GM21367 (cell line): Measurements from ENCODE around the gene SUGP2.
"Not testable (repeated sequence)": the region's sequence is repeated elsewhere in the genome, so short reads cannot be mapped to it uniquely, and the experiment has no call there.

Experiments
- ATAC-seq: cut with Tn5 transposase; IDR thresholded peaks from one replicate; pipeline ENCODE4 v1.9.1; 2021; ENCODE audit not compliant: unreplicated experiment

The SUGP2 gene

DNA sequence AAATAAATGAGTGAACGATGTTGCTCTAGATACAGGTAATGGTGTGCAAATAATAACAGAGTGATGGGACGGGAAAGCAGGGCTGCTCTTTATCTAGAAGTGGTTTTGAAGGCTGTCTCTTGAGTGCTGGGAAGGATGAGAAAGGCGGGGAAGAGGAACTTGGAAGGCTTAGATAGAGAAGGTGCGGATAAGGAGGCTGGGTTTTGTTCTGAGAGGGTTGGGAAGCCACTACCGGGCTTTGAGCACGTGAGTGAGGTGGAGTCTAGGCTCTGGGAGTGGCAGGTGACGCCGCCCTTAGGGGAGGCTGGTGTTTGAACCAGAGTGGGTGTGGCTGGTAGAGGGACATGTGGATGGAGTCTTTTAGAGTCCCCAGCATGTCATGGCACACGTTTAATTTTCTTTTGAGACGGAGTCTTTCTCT is 897 bp upstream of the SUGP2 start:
- peak; percentile 42 for ATAC-seq

DNA sequence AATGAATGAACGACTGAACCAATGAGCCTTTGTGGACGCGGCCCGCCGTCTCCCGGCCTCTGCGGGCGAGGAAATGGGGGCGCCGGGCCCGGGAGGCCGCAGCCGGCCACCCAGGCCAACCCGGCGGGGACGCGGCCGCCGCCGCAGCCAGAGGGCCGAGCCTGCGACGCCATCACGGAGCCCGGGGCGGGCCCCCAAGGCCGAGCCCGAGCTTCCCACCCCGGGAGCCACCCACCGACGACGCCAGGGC is 216 bp downstream of the SUGP2 start:
- no peak for ATAC-seq

DNA sequence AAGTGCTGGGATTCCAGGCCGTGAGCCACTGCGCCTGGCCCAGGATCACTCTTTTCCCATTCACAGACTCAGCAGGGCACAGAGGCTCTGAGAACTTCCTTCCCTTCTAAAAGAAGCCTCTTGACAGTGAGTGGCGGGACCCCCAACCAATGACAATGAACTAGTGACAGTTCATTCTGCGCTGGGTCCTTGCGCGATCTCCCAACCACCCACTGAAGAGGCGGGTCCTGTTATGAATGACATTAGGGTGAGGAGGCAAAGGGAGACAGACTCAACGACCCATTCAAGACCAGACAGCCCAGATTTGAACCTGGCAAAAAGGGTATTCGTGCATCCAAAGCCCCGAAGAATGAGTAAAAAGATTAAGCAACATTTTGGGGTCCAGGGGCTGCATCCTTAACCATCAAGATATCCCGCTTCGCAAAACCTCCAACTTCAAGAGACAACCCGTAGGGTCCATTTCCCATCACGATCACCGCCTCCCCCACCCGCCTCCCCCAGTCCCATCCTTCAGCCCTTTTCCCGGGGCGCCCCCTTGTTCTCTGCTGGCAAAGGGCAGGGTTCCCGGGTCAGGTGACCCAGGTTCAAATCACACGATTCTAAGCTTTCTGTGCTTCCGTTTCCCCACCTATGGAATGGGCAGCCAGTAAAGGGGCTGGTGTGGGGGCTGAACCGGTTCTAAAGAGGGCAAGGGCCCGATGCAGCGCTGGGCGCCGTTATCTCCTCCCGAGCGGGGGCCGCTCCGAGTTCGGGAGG is 719 bp downstream of the SUGP2 start:
- ATAC-seq, result no peak

DNA sequence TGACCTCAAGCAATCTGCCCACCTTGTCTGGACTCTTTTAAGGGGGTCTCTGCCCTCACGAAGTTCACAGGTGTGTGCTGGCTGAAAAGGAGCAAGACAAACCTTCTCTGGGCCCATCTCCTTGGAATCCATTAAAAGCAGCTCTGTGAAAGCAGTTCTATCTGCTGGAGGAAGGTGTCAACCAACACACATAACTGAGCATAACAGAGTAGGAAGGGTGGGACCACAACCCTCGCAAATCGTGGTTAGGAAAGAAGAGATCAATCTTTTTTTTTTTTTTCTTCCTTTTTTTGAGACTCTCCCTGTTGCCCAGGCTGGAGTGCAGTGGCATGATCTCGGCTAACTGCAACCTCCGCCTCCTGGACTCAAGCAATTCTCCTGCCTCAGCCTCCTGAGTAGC is 1.4 kb downstream of the SUGP2 start:
- ATAC-seq, result no peak

DNA sequence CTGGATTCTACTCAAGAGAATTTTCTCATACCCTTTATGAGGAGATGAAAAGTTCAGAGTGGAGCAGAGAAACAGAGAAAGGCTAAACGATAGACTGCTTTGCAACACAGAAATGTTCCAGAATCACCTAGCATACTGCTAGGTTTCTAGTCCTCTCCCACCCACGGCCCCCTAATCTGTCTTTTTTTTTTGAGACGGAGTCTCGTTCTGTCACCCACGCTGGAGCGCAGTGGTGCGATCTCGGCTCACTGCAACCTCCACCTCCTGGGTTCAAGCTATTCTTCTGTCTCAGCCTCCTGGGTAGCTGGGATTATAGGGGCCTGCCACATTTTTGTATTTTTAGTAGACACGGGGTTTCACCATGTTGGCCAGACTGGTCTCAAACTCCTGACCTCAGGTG is 4.8 kb downstream of the SUGP2 start:
- no peak for ATAC-seq

DNA sequence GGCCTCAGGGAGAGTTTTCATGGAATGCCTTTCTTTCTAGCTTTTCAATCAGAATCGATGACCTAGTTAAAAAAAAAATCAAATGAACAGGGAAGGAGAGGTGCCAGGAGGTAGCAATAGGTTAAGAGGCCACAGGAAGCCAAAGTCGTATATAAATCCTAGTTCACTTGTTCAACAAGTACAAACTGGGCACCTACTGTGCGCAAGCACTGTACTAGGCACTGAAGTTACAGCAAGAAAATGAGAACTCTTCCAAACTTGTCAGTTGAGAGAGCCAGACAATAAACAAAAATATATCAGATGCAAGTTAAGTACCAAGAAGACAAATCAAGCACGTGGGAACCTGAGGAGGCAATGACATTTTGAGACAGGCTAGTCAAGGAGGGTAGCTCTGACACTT is 6.1 kb downstream of the SUGP2 start:
- no peak for ATAC-seq

DNA sequence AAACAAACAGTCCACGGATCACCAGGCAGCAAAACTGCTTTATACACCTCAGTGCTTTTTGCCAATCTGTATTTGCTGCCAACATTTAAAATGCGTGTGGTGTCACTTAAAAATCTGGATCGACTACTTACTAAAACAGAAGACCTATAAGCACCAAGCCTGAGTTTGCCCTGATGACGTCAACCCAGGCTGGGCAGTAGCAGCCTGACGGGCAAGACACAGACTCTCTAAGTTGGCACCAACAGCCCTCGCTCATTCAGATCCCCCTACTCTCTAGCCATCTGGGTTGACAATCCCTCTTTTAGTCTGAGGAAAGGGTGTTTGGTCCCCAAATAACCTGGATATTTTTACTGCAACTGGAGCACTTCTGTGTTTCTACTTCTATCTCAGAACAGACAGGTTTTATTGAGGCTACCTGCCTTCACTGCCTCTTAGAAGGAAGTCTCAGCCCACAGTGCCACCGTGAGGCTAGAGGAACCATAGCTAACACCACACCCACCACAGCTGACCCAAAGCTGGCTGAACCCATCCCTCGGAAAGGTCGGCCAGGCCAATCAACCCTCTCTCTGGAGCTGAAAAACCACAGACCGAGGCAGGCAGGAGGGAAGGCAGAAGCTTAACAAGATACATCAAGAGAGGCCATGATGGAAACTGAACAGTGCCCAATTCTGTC is 6.9 kb downstream of the SUGP2 start:
- ATAC-seq, result no peak

DNA sequence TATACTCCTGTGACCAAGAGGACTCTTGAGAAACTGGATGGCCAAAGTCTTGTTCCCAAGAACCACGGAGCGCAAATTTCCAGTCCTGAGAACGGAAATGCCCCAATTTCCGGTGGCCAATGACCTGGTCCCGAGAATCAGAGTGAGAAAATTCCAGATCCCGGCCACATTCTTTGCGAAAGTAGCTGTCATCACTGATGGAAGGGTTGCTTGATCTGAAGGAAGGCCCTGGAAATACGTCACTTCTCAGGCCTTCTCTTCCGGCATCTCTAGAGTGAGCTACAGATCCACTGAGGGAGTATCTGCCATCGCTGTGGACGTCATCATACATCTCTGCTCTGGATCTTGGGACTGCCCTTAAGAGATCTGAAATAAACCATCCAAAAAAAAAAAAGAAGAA is 7.5 kb downstream of the SUGP2 start:
- no peak for ATAC-seq

DNA sequence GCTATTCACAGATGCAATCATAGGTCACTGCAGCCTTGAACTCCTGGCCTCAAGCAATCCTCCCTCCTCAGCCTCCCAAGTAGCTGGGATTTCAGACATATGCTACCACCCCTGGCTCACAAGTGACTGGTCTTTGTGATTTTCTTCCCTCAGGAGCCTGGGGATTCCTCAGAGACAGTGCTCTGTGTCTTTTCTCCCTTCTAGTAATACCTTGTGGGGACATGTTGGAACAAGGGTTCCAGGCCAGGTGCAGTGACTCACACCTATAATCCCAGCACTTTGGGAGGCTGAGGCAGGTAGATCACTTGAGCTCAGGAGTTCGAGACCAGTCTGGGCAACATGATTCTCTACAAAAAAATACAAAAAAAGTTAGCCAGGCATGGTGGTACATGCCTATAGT is 9.9 kb downstream of the SUGP2 start:
- ATAC-seq, result not testable (repeated sequence)

DNA sequence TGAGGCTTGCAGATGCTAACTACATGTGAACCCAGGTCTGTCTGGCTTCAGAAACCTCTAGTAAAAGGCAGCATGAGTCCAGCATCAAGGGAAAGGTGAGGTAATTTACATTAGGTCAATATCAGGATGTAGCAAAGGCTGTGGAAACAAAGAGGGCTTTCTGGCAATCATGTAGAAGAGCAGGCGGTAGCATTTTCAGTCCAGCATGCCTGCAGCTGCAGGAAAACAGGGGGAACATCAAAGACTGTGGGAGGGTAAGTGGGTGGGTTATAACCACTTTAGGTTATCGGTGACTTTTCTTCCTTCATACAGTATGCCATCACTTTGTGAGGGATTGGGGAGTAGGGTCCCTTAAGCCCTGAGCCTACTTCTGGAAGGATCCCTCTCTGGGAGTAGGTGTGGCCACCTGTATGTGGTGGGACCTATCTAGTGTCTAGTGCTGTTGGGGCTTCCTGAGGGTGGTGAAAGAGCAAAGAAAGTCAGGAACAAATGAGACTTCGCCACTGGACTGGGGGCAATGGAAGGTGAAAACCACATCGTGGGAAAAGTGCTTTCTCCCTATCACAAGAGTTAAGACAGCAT is 10.8 kb downstream of the SUGP2 start:
- no peak for ATAC-seq

DNA sequence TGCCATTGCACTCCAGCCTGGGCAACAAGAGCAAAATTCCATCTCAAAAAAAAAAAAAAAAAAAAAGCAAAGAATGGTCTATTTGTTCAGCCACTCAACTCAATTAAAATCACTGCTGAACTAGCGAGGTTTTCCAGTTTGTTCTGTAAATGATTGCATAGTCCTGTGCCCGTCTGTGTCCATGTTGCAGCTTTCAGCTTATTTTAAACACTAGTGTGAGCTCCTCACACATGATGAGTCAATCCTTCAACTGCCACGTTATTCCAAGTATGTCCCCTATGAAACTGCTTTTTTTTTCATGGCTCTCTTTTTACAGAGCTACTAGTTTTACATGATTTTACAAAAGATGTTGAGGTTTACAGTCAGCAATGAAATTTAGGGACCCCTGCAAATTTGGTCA is 12.2 kb downstream of the SUGP2 start:
- no peak for ATAC-seq

DNA sequence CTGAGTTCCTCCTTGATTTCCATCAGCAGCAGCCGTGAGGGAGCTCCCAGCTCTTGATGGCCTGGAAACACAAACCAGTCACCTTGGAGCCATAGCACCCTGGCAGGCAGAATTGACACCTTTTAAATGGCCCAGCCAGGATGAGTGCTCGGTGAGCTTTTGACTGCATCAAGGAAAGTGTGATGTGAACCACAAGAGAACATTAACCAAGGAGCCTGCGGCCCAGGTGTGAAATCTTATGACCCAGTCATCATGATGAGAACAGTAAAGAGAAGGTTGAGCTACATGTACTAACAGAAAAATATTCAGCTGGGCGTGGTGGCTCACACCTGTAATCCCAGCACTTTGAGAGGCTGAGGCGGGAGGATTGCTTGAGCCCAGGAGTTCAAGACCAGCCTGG is 22.8 kb downstream of the SUGP2 start:
- no peak for ATAC-seq

DNA sequence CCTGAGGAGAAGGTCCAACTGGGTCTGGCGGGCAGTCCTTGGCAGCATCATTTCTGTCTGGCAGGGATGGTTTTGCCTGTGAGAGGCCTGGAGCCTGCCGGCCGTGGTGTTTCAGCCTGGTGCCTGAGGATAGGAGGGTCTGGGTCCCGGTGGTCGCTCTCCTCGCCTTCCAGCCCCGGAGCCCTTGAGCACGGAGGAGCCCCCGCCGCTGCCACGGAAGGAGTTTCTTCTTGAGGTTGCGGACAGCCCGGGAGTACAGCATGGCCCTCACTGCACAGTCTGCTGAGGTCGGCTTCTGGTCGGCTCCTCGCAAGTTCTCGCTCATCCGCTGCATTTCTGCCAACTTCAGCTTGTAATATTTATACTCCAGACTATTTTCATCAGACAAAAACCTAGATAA is 23.4 kb downstream of the SUGP2 start:
- no peak for ATAC-seq

DNA sequence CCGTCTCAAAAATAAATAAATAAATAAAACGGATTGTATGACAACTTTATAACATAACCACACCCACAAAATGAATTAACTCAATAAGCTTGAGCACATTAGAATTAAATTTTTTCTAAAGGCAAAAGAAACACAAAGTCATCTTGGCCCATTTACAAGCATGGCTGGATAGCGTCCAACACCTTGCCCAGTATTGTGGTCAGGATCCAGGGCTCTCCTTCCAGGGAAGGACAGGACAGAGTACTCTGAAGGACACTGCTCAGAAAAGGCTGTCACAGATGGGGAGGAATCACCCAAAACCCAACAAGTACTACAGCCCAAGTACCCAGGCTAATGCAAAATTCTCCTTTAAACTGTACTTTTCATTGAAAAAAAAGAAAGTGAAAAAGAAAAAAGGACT is 27.1 kb downstream of the SUGP2 start:
- ATAC-seq, result no peak

DNA sequence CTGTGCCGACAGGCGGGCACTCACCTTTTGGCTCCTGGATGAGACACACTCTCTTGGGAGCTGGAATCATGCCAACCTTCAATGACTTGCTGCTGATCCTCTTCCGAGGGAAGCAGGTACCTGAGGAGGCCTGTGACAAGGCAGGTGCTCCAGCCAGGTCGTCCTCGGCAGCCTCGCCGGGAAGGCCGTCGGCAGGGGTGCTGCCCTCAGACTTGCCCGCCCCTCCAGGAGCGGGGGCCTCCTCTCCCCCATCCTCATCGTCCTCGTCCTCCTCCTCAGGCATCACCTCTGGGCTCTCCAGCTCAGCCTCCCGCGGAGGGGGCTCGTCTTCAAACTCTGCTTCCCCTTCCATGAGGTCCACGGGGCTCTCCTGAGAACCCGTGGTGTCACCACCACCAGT is 29.2 kb downstream of the SUGP2 start:
- no peak for ATAC-seq

DNA sequence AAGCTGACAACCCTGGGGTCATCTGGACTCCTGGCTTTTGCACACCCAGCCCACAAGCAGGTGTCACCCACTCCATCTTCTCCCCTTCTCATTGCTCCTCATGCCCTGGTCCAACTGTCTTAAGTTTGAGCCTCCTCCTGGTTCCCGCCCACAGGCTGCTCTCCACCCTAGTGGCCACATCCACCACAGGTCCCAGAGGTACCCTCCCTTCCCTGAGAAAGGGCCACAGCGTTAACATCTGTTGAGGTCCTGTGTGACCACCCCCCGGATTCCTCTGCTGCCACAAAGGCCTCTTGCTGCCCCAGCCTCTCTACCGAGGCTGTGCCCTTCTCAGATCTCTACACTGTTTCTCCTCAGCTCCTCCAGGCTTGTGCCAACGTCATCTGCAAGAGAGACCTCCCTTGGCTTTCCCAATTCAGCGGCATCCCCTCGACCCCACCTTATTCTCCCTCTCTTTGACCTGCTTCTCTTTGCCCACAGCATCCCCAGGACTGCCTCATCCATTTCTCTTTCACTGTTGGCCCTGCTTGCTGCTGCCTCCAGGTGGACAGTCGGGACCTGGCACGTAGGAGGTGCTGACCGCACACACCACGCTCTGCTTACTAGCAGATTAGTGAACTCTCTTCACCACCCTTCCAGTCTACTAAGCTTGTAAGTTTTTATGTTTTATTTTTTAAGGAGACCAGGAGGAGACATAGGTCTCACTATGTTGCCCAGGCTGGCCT is 33.3 kb downstream of the SUGP2 start:
- no peak for ATAC-seq

DNA sequence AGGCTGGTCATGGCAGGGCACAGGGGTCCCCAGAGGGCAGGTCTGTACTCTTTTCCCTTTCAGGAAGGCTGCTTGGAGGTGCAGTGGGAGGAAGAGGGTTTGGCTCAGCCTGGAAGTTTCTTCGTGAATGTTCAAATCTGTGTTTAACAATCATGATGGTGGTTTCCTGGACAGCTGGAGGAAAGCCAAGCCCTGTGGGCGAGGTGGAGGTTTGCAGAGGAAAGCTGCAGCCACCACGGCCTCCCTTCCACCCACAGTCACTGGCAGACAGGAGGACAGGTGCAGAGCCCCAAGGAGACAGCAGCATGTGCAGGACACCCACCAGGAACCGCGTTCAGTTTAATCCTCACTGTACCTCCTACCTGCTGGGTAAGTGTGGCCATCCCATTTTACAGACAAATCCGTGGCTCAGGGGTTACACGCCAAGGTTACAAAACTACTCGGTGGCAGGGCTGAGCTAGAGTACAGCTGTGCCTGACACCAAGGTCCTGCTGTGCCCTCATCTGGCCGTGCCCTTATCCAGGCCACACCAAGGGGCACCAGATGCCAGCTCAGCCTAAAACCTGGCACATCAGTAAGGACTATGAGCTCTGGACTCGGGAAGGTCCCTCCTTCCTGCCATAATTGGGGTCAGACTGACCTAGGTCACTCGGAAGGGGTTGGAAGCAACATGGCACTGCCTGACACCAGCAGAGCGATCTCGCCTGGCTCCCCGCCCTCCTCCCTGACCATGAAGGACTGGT is 34.1 kb downstream of the SUGP2 start:
- no peak for ATAC-seq

DNA sequence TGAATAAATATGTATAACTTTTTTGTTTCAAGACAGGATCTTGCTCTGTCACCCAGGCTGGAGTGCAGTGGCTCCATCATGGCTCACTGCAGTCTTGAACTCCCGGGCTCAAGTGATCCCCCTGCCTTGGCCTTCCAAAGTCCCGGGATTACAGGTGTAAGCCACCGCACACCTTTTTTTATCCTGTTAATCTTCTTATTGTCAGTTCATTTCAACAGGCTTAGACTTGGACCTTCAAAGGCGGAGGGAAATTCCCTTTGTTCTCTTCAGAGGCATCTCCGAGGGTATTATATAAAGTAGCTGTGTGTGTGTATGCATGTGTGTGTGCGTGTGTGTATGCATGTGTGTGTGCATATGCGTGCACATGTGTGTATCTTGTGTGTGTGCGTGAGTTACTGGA is 35.0 kb downstream of the SUGP2 start:
- ATAC-seq, result no peak

DNA sequence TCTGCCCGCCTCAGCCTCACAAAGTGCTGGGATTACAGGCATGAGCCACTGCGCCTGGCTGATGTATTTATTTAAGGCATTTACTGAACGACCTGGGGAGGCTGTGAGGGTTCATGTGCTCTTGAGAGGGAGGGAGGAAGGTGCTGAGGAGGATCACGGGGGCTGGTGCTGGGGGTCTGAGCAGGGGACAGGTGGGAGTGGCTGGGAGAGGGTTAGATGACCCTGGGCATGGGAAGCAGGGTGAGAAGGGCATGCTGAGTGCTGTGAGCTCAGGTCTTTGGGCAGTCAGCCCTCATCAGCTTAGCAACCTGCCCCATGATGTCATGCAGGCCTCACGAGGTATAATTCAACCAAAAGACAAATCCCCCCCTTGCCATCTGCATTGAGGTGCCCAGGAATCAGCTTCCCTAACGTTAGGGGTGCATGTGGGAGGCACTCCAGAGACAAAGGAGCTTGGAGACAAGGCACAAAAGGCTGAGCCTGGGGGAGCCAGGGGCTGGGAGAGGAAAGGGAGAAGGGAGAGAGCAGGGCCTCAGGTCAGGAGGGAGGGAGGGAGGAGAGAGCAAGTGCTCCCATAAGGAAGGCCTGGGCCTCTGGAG is 36.4 kb downstream of the SUGP2 start:
- ATAC-seq, result no peak

DNA sequence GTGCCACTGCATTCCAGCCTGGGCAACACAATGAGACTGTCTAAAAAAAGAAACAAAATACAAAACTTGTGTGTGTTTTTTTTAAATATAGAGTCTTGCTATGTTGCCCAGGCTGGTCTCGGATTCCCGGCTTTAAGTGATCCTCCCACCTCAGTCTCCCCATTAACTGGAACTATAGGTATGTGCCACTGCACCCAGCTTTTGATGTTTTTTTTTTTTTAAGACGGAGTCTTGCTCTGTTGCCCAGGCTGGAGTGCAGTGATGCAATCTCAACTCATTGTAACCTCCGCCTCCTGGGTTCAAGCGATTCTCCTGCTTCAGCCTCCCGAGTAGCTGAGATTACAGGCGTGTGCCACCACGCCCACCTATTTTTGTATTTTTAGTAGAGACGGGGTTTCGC is 37.0 kb downstream of the SUGP2 start:
- ATAC-seq, result no peak

DNA sequence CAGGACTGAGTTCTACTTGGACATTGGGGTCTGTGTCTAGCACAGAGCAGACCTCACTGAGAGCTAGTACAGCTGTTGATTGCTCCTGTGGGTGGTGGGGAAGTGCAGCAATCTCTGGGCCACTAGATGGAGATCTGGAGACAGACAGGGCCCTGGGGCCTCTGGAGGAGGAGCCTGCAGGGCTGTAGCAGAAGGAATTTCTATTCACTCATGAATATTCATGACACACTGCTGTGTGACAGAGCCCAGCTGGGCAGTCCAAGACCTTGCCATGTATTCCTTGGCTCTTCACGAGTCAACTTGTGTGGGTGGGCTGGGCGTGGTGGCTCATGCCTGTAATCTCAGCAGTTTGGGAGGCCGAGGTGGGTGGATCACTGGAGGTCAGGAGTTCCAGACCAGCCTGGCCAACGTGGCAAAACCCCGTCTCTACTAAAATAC is 37.5 kb downstream of the SUGP2 start:
- no peak for ATAC-seq
